Activated gamma-delta T cell treated with Interleukin-2 at 50 U/mL for 16 hours (primary cell): ENCODE measurements around the gene ARSG.

Source experiments
- DNase-seq: peaks from one replicate; pipeline ENCODE4 v3.0.0-alpha.2; 2020

The ARSG gene

GRCh38 chr17:68432086-68432864 lies 141.0 kb downstream of the ARSG start:
- DNase-seq: no peak

DNA sequence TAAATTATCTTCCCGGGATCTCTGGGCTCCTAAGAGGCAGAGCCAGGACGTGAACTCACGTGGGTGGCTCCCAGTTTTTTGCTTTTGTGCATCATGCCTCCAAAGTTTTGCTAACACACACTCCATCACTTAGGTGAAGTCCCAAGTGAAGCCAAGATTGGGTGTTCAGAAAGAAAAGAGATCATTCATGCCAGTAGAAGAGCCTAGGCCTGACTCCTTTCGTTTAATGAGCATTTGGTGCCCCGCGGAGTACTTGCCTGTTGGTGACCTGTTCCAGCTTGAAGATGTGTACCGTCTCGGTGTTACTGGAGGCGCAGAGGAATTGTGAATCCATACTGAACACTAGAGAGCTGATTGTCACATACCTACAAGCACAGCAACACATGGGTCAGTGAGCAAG lies 141.9 kb downstream of the ARSG start:
- no peak for DNase-seq

DNA sequence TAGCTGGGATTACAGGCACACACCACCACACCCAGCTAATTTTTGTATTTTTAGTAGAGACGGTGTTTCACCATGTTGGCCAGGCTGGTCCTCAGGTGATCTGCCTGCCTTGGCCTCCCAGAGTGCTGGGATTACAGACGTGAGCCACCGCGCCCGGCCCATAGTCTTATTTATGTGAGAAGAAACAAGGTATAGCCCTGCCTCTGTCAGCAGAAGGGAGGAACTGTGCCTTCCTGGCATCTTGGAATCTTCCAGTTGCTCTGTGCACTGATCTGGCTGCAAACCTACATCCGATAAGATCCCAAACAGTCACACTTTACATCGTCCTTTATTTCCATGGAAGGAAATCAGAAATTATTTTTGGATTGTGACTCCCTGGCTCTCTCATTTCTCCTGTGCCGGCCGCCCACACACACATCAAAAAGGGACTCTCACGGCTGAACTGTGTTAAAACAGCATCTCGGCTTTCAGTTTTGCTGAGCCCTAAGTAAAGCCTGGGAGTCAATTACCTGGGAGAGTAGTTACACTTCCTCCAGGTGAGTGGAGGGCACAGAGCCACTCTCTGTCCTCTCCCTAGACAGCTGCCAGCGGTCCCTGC lies 142.7 kb downstream of the ARSG start:
- no peak for DNase-seq

DNA sequence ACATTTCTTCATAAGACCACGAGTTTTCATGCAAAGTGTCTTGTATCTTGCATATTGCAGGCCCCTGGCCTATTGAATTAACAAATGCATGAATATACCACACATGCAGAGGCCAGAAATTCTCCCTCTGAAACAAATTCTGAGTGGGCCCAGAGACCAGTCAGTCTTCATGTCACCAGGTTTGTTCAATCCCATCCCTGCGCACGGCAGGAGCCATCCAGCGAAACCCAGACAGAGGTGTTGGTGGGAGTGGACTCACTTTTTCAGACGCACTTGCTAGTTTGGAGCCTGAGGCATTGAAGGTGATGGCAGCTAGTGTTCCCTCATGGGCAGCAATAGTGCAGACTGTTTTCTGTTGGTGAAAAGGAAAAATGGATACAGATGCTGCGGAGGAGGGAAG lies 144.1 kb downstream of the ARSG start:
- no peak for DNase-seq

- peak; percentile 85 for DNase-seq
Measured at GRCh38 chr17:68435876-68436842, 144.9 kb downstream of the ARSG start.

DNA sequence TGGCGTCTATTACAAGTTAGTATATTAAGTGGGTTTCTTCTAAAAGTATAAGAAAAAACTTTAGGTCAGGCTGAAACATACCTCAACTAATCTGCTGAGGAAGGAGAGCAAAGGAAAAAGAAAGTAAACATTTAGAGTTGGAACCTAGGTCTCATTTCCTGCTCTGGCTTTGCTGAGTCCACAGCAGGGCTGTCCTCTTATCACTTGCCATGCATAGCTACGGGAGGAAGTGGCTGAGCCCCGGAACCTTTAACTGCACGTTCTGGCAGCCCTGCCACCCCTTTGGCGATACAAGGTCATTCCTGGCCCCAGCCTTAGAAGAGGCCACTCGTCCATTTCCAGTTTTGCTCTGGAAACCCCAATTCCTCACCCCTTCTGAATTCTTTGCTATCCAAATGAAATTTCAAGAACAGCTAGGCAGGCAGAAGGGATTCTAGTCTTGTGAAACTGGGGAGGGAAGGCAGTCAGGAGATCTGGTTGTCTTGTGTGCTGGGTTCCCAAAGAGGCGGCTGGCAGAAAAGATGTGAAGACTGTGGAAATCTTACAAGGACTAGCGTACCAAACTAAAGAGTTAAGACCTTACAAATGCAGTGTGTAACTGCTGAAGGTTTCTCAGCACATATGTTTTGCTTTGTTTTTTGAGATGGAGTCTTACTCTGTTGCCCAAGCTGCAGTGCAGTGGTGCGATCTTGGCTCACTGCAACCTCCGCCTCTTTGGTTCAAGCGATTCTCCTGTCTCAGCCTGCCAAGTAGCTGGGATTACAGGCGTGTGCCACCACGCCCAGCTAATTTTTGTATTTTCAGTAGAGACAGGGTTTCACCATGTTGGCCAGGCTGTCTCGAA lies 146.9 kb downstream of the ARSG start:
- peak; percentile 45 for DNase-seq

DNA sequence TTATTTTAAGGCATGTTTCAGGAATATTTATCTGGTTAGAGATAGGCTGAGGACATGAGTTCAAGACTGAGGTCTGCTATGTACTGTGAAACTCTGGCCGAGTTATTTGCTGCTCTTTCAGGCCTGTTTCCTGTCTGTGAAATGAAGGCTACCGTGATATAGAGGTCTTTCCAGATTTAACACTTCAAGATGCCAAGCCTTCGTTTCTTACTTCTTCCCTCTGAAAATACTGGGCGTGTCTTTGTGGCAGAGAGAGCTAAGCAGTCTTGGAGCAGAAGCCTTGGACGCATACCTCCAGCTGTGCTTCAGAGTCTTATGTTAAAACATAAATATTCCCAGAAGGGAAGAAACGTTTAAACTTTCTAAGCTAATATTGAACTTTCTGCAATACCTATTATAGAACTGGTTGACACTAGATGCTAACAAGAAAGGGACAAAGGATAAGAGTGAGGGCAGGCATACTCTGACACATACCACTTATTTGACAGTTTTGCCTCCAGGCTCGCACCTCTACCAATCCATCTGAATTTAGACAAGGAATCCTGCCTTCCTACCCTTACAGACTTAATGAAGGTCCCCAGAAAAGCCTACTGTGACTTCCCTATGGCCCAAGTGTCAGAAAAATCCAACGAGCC lies 148.5 kb downstream of the ARSG start:
- DNase-seq: no peak

GRCh38 chr17:68440526-68440925 lies 149.2 kb downstream of the ARSG start:
- no peak for DNase-seq

DNA sequence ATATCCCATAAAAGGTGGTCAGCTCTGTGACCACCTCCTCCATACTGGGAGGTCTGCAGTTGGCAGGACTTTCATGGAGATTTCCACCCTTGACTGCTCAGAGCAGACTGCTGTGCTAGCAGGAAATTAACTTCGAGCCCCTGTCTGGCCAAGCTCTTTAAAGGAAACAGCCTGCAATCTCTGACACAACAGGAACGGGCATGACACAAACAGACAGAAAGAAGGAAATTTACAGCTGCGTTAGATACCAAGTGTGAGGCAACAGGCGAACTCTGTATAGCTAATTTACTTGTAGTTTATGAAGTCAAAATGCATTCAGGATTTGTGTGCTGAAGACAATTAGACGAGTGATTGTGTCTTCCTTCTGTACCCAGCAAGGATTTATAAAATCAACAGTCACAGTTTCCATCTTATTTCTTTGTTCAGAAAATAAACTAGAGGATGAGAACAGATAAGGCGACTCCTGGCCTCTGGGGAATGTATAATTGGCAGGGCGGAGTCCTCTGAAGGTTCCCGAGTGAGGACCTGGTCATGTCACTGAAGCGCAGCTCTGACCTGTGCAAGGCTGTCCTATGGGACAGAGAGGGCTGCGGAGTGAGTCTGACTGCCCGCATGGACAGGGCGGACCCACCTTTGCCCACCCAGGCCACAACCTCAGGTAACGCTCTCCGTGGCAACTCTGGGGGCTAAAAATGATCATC lies 149.9 kb downstream of the ARSG start:
- DNase-seq: no peak

- no peak for DNase-seq
Measured at GRCh38 chr17:68443972-68444464, 152.7 kb downstream of the ARSG start.

DNA sequence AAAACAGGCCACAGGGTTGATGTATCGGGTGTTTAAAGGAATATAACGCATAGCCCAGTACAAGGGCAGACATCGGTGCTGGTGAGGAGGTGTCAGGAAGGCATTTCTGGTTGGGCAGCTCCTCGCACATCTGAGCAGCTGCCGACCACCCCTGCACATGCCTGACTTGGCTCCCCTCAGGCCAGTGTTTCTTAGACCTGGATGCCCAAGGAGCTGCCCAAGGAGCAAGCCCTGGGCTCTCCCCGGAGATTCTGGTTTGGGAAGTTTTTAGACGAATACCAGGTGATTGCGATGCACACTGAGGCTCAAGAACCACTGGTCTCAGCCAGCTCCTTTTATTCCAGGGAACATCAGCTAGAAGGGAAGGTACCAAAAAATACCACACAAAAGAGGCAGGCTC lies 154.4 kb downstream of the ARSG start:
- DNase-seq: no peak

- no peak for DNase-seq
Measured at GRCh38 chr17:68446626-68447041, 155.3 kb downstream of the ARSG start.

DNA sequence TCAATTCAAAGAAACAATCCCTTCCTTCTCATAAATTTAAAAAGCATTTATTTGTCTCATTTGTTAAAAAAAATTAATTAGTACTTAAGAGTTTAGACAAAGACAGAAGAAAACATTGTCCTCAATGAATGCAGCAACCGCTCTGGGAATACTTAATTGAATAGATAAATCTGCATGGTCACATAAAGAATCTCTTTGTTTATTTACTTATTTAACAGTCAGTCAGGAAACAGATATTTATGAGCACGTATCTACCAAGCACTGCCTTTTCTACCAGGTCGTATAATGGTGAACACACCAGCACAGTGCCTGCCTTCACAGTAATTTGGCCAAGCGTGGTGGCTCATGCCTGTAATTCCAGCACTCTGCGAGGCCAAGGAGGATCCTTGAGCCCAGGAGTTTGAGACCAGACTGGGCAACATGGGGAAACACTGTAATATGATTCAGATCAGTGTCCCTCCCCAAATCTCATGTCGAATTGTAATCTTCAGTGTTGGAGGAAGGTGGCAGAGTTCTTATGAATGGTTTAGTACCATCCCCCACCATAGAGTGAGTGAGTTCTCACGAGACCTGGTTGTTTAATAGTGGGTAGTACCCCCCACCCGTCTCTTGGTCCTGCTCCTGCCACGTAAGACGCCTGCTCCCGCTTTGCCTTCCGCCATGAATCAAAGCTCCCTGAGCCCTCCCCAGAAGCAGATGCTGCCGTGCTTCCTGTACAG lies 157.9 kb downstream of the ARSG start:
- DNase-seq: no peak

DNA sequence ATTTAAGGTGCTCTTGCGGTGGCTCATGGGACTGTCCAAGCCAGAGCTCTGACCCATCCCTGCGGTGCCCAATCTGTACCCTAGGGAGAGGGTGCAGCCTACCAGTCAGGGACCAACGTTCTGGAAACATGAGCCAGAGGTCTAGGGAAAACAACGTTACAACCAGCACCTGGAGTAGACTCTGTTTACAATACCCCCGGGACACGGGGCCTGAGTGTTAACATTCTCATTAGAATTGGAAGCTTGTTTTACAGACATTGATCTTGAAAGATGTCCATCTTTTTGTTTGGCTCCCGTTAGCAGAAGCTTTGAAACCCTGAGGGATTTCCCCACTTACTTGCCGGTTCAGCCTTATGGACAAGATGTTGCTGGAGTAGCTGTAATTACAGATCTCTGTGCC lies 159.1 kb downstream of the ARSG start:
- no peak for DNase-seq

DNA sequence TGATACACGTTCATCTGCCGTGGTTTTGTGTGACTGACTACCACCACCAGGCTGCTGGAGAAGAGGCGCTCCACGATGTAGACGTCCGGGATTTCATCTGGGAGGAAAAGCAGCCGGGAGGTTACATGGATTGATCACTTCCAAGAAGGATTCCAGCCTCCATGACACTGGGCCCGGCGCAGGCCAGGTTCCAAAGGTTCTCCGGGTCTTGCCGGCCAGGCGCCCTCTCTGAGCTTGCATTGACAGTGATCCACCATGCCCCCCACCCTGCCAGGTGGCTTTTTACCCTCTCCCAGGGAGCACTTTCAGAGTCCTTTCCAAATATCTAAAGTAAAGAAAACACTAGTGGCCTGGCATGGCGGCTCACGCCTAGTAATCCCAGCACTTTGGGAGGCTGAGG lies 159.5 kb downstream of the ARSG start:
- no peak for DNase-seq

DNA sequence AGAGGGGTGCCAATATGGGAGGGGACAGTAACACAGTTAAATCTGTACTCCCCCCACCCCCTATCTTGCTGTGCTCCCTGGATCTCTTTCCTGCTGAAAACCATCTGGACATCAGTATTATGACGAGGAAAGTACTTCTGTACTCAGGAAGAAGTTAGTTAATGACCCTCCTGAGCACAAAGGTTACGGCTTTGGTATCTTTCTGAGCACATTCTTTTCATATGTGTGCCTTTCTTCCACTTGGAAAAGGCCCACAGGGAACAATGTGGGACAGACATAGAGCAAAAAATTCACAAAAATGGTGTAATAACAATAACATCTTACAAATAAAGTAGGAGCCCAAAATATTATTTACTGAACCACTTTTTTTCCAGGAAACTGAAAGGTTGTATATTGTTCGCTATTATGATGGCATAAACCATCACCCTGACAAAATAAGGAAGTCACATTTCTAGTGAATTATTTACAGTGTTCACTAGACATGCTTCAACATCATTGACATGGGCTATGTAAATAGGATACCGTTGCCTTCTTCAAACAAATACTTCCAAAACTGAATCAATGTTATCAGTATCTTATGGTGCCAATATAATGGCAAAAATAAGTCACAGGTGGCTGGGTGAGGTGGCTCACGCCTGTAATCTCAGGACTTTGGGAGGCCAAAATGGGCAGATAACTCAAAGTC lies 160.5 kb downstream of the ARSG start:
- no peak for DNase-seq

GRCh38 chr17:68452724-68453290 lies 161.5 kb downstream of the ARSG start:
- DNase-seq: no peak

- no peak for DNase-seq
Measured at GRCh38 chr17:68453991-68454665, 162.8 kb downstream of the ARSG start.

DNA sequence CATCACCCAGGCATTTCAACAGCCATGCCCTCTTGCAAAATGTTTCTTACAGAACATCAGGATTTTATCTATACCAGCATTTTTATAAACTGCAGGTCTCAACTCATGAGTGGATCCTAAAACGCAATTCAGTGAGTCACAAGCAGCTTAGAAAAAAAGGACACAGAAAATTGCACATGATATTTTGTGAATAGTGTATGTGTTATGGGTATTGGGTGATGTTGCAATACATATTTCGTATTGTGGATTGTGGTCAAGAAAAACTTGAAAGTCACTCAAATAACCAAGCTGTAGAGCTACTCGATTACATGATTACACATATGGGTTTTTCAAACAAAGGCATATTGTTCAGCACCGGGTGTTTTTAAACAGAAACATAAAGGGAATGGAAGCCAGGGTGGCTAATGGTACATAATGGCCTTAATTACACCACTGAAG lies 164.6 kb downstream of the ARSG start:
- no peak for DNase-seq
